ENCODE results near the gene ATXN2. TPM values are rescaled to one million over a fixed set of nuclear protein-coding genes. Genes with fewer than 3 reads are reported as not detected.
A peak's percentile ranks its signal among the peaks of the same experiment; 100 is the strongest.
"Not testable (repeated sequence)": the region's sequence is repeated elsewhere in the genome, so short reads cannot be mapped to it uniquely, and the experiment has no call there.

ATXN2 gene
- total and polyA plus RNA-seq, 8 donors = 12.9 to 28.2 (median 19.4) TPM

DNA sequence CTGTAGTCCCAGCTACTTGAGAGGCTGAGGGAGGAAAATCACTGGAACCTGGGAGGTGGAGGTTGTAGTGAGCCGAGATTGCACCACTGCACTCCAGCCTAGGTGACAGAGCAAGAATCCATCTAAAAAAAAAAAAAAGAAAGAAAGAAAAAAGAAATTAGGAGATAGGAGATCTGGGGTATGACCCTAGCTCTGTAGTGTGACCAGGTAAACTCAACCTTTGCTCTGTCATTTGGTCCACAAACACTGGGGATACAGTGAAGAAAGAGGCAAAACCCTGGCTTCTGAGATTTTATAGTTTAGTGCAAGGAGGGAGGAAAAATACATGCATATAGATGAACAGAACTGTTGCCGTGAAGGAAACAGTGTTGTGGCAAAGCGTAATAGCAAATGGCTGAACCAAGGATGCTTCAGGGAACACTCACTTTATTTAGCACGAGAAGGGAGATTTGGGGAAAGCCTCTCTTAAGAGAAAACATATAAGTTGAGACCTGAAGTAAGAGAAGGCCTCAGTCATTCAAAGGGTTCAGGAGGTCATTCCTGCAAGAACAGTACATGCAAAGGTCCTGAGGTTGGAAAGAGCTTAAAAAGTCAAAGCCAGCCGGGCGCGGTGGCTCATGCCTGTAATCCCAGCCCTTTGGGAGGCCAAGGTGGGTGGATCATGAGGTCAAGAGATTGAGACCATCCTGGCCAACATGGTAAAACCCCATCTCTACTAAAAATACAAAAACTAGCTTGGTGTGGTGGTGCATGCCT, 29.6 kb upstream of the ATXN2 start:
- WGBS, 2 donors = 92 to 96% methylated on average over 7 of the region's 7 CpGs
- H3K36me3 ChIP-seq = no peaks in the 10 kb centered on the region
- no peaks in the 10 kb centered on the region for H3K4me1 ChIP-seq
- H3K27me3 ChIP-seq = no peaks in the 10 kb centered on the region
- no peaks in the 10 kb centered on the region for H3K9me3 ChIP-seq
- TF ChIP-seq, protein P1, sequence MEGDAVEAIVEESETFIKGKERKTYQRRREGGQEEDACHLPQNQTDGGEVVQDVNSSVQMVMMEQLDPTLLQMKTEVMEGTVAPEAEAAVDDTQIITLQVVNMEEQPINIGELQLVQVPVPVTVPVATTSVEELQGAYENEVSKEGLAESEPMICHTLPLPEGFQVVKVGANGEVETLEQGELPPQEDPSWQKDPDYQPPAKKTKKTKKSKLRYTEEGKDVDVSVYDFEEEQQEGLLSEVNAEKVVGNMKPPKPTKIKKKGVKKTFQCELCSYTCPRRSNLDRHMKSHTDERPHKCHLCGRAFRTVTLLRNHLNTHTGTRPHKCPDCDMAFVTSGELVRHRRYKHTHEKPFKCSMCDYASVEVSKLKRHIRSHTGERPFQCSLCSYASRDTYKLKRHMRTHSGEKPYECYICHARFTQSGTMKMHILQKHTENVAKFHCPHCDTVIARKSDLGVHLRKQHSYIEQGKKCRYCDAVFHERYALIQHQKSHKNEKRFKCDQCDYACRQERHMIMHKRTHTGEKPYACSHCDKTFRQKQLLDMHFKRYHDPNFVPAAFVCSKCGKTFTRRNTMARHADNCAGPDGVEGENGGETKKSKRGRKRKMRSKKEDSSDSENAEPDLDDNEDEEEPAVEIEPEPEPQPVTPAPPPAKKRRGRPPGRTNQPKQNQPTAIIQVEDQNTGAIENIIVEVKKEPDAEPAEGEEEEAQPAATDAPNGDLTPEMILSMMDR (IDR thresholded peaks at IDR 0.05) = no peak
- intact Hi-C loops (cut with DNase I) = no loop called here
- ATAC-seq (no peak), FAIRE-seq (no peak), DNase-seq (no peak)
- H3K4me3 ChIP-seq = no peak overlapping the region
- H3K27ac ChIP-seq = no peak overlapping the region

DNA sequence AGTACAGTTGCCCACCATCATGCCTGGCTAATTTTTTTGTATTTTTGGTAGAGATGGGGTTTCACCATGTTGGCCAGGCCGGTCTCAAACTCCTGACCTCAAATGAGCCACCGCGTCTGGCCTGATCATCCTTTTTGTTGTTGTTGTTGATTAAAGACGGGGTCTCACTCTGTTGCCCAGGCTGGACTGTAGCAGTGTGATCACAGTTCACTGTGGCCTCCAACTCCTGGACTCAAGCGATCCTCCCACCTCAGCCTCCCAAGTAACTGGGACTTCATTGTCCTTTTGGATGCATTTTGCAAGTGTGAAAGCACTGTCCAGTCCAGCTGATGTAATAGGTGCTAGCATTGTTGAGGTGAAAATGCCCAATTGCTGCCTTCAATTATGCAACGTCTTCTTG, 27.1 kb upstream of the ATXN2 start:
- no peak overlapping the region for H3K27ac ChIP-seq
- no peaks in the 10 kb centered on the region for H3K27me3 ChIP-seq
- intact Hi-C loops (cut with DNase I) = no loop called here
- WGBS, 2 donors = 95% methylated on average over 6 of the region's 6 CpGs
- H3K36me3 ChIP-seq = no peaks in the 10 kb centered on the region
- no peak overlapping the region for H3K4me3 ChIP-seq
- TF ChIP-seq, protein P1 (IDR thresholded peaks at IDR 0.05) = no peak
- ATAC-seq (no peak), DNase-seq (no peak), FAIRE-seq (no peak)
- H3K9me3 ChIP-seq = no peaks in the 10 kb centered on the region
- H3K4me1 ChIP-seq = no peaks in the 10 kb centered on the region

DNA sequence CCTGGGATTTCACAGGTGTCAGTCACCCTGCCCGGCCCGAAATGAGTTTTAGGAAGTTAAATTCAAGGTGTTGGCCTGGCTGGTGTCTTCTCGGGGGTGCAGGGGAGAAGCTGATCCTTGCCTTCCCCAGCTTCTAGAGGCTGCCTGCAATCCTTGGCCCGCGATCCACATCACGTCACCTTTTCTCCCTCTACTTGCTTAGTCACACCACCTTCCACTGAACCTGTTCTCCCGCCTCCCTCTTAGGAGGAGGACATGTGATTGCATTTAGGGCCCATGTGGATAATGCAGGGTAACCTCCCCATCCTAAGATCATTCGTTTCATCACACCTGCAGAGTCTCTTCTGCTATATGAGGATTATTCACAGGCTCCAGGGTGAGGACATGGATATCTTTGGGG, 25.4 kb upstream of the ATXN2 start:
- WGBS, 2 donors = 81 to 89% methylated on average over 8 of the region's 8 CpGs
- Histone ChIP-seq H3K4me1 (no peaks in the 10 kb centered on the region), H3K27ac (no peak overlapping the region), H3K36me3 (no peaks in the 10 kb centered on the region), H3K4me3 (no peak overlapping the region), H3K27me3 (no peaks in the 10 kb centered on the region), H3K9me3 (no peaks in the 10 kb centered on the region)
- intact Hi-C loops (cut with DNase I) = no loop called here
- ATAC-seq = no peak
- no peak for FAIRE-seq
- DNase-seq = no peak
- TF ChIP-seq, protein P1 (IDR thresholded peaks at IDR 0.05) = no peak

DNA sequence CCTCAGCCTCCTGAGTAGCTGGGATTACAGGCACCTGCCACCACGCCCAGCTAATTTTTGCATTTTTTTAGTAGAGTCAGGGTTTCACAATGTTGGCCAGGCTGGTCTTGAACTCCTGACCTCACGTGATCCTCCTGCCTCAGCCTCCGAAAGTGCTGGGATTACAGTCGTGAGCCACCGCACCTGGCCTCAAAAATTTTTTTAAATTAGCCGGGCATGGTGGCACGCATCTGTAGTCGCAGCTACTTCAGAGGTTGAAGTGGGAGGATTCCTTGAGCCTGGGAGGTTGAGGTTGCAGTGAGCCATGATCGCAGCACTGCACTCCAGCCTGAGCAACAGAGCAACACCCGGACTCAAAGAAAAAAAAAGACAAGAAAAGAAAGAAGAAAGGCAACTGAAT, 18.7 kb upstream of the ATXN2 start:
- H3K36me3 ChIP-seq; intact Hi-C loops (cut with DNase I); ATAC-seq; H3K4me3 ChIP-seq; H3K4me1 ChIP-seq; H3K27me3 ChIP-seq; H3K9me3 ChIP-seq; DNase-seq; FAIRE-seq; H3K27ac ChIP-seq: not testable (repeated sequence)
- 84 to 91% methylated on average over 10 of the region's 10 CpGs for WGBS, 2 donors

DNA sequence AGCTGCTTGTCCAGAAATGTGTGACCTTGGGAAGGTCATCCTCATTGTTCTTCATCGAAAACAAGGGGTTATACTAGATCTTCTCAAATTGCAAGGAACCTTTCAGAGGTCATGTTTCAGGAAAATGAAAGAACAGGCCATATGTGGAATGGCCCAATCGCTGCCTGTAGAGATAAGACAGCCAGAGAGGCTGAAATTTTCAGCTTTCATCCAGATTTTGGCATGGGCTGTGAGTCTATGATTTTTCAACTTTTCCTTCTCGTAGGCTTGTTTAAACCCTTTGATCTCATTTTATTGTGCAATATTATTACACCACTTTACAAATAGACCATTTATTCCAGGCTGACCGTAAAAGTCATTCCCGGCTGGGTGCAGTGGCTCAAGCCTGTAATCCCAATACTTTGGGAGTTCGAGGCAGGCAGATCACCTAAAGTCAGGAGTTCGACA, 17.1 kb upstream of the ATXN2 start:
- DNase-seq = no peak
- no peak for FAIRE-seq
- TF ChIP-seq, protein P1 (IDR thresholded peaks at IDR 0.05) = no peak
- Histone ChIP-seq H3K36me3 (no peaks in the 10 kb centered on the region), H3K27ac (peak overlapping the region in 1 of 4 donors; percentile 44), H3K9me3 (no peaks in the 10 kb centered on the region), H3K4me3 (no peak overlapping the region), H3K27me3 (no peaks in the 10 kb centered on the region), H3K4me1 (no peaks in the 10 kb centered on the region)
- ATAC-seq = peak in 3 of 4 donors; percentile 33 to 62 (median 52)
- 48% methylated on average over 7 of the region's 7 CpGs for WGBS, 2 donors
- intact Hi-C loops (cut with DNase I) = no loop called here
